Endothelial cell of umbilical vein (primary cell): ENCODE data around the gene GPANK1. TPM values are rescaled to one million over a fixed set of nuclear protein-coding genes. Genes with fewer than 3 reads are reported as not detected.

Source experiments
- BruUV-seq: library from RNA; stranded (reverse); fragments of 400-500 nt; replicated peaks from 2 replicates; lab custom pipeline; 2021; lab: Mats Ljungman, UMichigan
- CTCF ChIA-PET: fragments of 300-600, 350-600 bp; sonication (Branson Sonifier 250); formaldehyde crosslinking; loops from one replicate; lab custom pipeline; 2021; ENCODE audit warnings: antibody characterized with exemption, inconsistent platforms; lab: Charles Lee
- POLR2A ChIA-PET: fragments of 300-600, 350-600 bp; sonication (Branson Sonifier 250); formaldehyde crosslinking; loops from one replicate; lab custom pipeline; 2021; ENCODE audit warnings: antibody characterized with exemption, inconsistent platforms; lab: Charles Lee
- DNase-seq: peaks from one replicate; pipeline ENCODE4 v3.0.0-alpha.2; 2011; ENCODE audit warnings: low read depth, low spot score
- FAIRE-seq: peaks from 2 replicates; lab custom pipeline; 2011; peaks lifted over from hg19 to GRCh38; lab: Jason Lieb, UNC
- H2AFZ ChIP-seq: 2 replicates; pipeline ENCODE4 v1.6.0; 2012; ENCODE audit warnings: low read depth, low read length, control low read depth, inconsistent platforms
- H3K27ac ChIP-seq: 2 replicates; pipeline ENCODE4 v1.5.1; 2011; ENCODE audit warnings: low read depth, mild to moderate bottlenecking, control low read depth, low read length, moderate library complexity; ENCODE audit not compliant: insufficient read depth
- H3K27me3 ChIP-seq, 2 experiments: 2 replicates each; pipeline versions ENCODE4 v1.6.0 to v1.6.1; 2011; ENCODE audit warnings: low read length in 2 of 2, mixed read lengths in 1 of 2; ENCODE audit not compliant: control insufficient read depth in 2 of 2, insufficient read depth in 2 of 2
- H3K36me3 ChIP-seq, 2 experiments: 2 replicates in 1 of 2; 3 replicates in 1 of 2; pipeline ENCODE4 v1.5.1; 2011; ENCODE audit warnings: low read length in 2 of 2, mild to moderate bottlenecking in 1 of 2, moderate library complexity in 1 of 2; ENCODE audit not compliant: control insufficient read depth in 2 of 2, insufficient read depth in 2 of 2; ENCODE audit errors: extremely low read depth in 1 of 2
- H3K4me1 ChIP-seq: 3 replicates; pipeline ENCODE4 v1.5.1; 2011; ENCODE audit warnings: mild to moderate bottlenecking, low read length; ENCODE audit not compliant: control insufficient read depth, insufficient read depth; ENCODE audit errors: extremely low read depth
- H3K4me2 ChIP-seq: 2 replicates; pipeline ENCODE4 v1.6.1; 2011; ENCODE audit warnings: low read length, control low read depth, mixed read lengths; ENCODE audit not compliant: insufficient read depth
- H3K4me3 ChIP-seq, 3 experiments: fragments of 200-600 bp in 1 of 3; sonication (generic), shearing (Covaris generic) in 1 of 3; replicated peaks in 1 of 3; 2 replicates each; pipeline ENCODE4 v1.5.1; 2011 to 2016; ENCODE audit warnings: control low read depth in 3 of 3, low read length in 3 of 3, mild to moderate bottlenecking in 2 of 3, inconsistent platforms in 1 of 3, low read depth in 1 of 3, moderate library complexity in 1 of 3; ENCODE audit not compliant: insufficient read depth in 1 of 3
- H3K79me2 ChIP-seq: 2 replicates; pipeline ENCODE4 v1.6.0; 2012; ENCODE audit warnings: low read length, inconsistent platforms; ENCODE audit not compliant: control insufficient read depth, insufficient read depth
- H3K9ac ChIP-seq: replicated peaks from 2 replicates; pipeline ENCODE3; 2011; ENCODE audit warnings: low read length, control low read depth; ENCODE audit not compliant: insufficient read depth; ENCODE audit errors: extremely low read depth
- H3K9me1 ChIP-seq: replicated peaks from 3 replicates; pipeline ENCODE4 v1.6.0; 2011; ENCODE audit warnings: mild to moderate bottlenecking, low read length; ENCODE audit not compliant: control insufficient read depth, insufficient read depth; ENCODE audit errors: extremely low read depth
- H3K9me3 ChIP-seq: replicated peaks from 2 replicates; pipeline ENCODE4 v1.5.1; 2012; ENCODE audit warnings: low read length, inconsistent platforms; ENCODE audit not compliant: control insufficient read depth, insufficient read depth
- H4K20me1 ChIP-seq: replicated peaks from 2 replicates; pipeline ENCODE3; 2011; ENCODE audit warnings: mild to moderate bottlenecking, low read length; ENCODE audit not compliant: control insufficient read depth, insufficient read depth; ENCODE audit errors: extremely low read depth
- CTCF ChIP-seq, 2 donors: IDR thresholded peaks; 1 replicate in 1 of 2; 2 replicates in 1 of 2; pipeline ENCODE4 v1.5.1; 2011; ENCODE audit warnings: low read length in 2 of 2, mild to moderate bottlenecking in 2 of 2, moderate library complexity in 2 of 2, control low read depth in 1 of 2, inconsistent platforms in 1 of 2, low read depth in 1 of 2; ENCODE audit not compliant: insufficient read depth in 1 of 2; ENCODE audit errors: extremely low read depth in 1 of 2
- EZH2 ChIP-seq: IDR thresholded peaks from 2 replicates; pipeline ENCODE4 v1.6.1; 2012; ENCODE audit warnings: borderline replicate concordance, low read depth, mild to moderate bottlenecking, moderate library complexity, low read length, inconsistent platforms; ENCODE audit not compliant: severe bottlenecking
- FOS ChIP-seq: IDR thresholded peaks from 2 replicates; pipeline ENCODE4 v1.6.1; 2011; ENCODE audit warnings: mild to moderate bottlenecking, low read length, moderate library complexity, borderline replicate concordance; ENCODE audit not compliant: insufficient read depth
- GATA2 ChIP-seq: IDR thresholded peaks from 2 replicates; pipeline ENCODE4 v1.7.0; 2011; ENCODE audit warnings: low read depth, mild to moderate bottlenecking, moderate library complexity, mixed read lengths, low read length; ENCODE audit not compliant: insufficient read length, insufficient read depth
- JUN ChIP-seq: IDR thresholded peaks from 2 replicates; pipeline ENCODE4 v1.6.1; 2011; ENCODE audit warnings: borderline replicate concordance, low read depth; ENCODE audit not compliant: insufficient read length, insufficient read depth
- MAX ChIP-seq: IDR thresholded peaks from 2 replicates; pipeline ENCODE4 v1.6.1; 2011; ENCODE audit not compliant: insufficient read depth, insufficient read length
- MYC ChIP-seq: IDR thresholded peaks from one replicate; pipeline ENCODE4 v1.6.1; 2011; ENCODE audit warnings: mild to moderate bottlenecking, low read depth, low read length
- POLR2A ChIP-seq: IDR thresholded peaks from 2 replicates; pipeline ENCODE4 v1.6.1; 2012; ENCODE audit warnings: low read depth, mild to moderate bottlenecking, control low read depth, low read length
- POLR2AphosphoS5 ChIP-seq: IDR thresholded peaks from 2 replicates; pipeline ENCODE4 v1.6.1; 2012; ENCODE audit warnings: low read depth, mild to moderate bottlenecking, control low read depth, low read length, moderate library complexity; ENCODE audit not compliant: insufficient read depth
- dilution Hi-C: fragments of 300-500 bp; cut with MboI; formaldehyde crosslinking; loops from one replicate; pipeline ENCODE4 v1.15.0; 2019; ENCODE audit warnings: low sequenced_read_pairs; ENCODE audit not compliant: extremely low pct_ligation_motif_present
- intact Hi-C: fragments of 100-400 bp; cut with micrococcal nuclease; formaldehyde crosslinking; loops from one replicate; pipeline ENCODE4 v1.10.0; 2022
- polyA plus RNA-seq, 4 experiments: library from polyadenylated mRNA; depleted of rRNA in 3 of 4; stranded (reverse) in 3 of 4; unstranded in 1 of 4; fragments of >200 nt; gene quantifications; 2 replicates each; pipeline versions ENCODE4 v1.2.1 to v1.2.3, GENCODE V29; 2011 to 2012; ENCODE audit warnings: missing spikeins in 1 of 4
- total RNA-seq: library from RNA; stranded (reverse); gene quantifications from 2 replicates; pipeline ENCODE4 v1.2.3, GENCODE V29; 2021

The GPANK1 gene
- total and polyA plus RNA-seq, 2 donors (not counting 3 experiments of a cell fraction or from before 2014, with no cell fraction given) = 12.6 to 17.5 TPM

- DNase-seq (no peak), FAIRE-seq (no peak)
- ChIA-PET CTCF (interaction anchor here (1.2 to 2.4 kb wide), 2 partner anchors 11 to 24 kb away, joined by 4 to 5 read pairs; partner anchors contain the start of gene BAG6), POLR2A (no interaction called here)
- no peak for TF ChIP-seq FOS
- TF ChIP-seq GATA2 = no peak
- TF ChIP-seq JUN = no peak
- no peak for TF ChIP-seq POLR2A
- TF ChIP-seq POLR2AphosphoS5 = no peak
- no peak for TF ChIP-seq MAX
- TF ChIP-seq EZH2 = no peak
- no peak for TF ChIP-seq CTCF (IDR thresholded peaks at IDR 0.05; ENCODE audit: extremely low read depth in 1 of 2, insufficient read depth in 1 of 2, low read depth in 1 of 2, low read length in 2 of 2)
- no peak for TF ChIP-seq MYC
- Histone ChIP-seq H3K27ac (no peak overlapping the region), H3K4me2 (no peak overlapping the region), H4K20me1 (no peaks in the 10 kb centered on the region), H3K27me3 (no peaks in the 10 kb centered on the region), H3K9me1 (no peaks in the 10 kb centered on the region), H3K36me3 (peaks cover 48 to 80% of the 10 kb centered on the region in 2 experiments), H3K79me2 (peaks cover 54% of the 10 kb centered on the region), H3K4me3 (no peak overlapping the region), H3K9me3 (no peaks in the 10 kb centered on the region), H3K4me1 (peaks cover under 1% of the 10 kb centered on the region), H3K9ac (no peak overlapping the region), H2AFZ (no peak overlapping the region)
- no TSS peak for BruUV-seq
- dilution Hi-C loops (no loop called here), intact Hi-C loops (no loop called here)
Observed at GRCh38 chr6:31627690-31628287, 37.0 kb downstream of the GPANK1 start.
